ENCODE results near the gene TSPAN11. TPM values are rescaled to one million over a fixed set of nuclear protein-coding genes. Genes with fewer than 3 reads are reported as not detected.

The TSPAN11 gene
- total RNA-seq, 1 experiment from 2014 or later = not detected

GRCh38 chr12:30909349-30910037 is 17.1 kb upstream of the TSPAN11 start:
- no peak for DNase-seq (ENCODE audit: low spot score)
- in situ Hi-C loops (cut with HindIII; ENCODE audit: low sequenced_read_pairs) = no loop called here

- no peak for DNase-seq (ENCODE audit: low spot score)
These were observed 16.6 kb upstream of the TSPAN11 start for GRCh38 chr12:30910038-30910350.

DNA sequence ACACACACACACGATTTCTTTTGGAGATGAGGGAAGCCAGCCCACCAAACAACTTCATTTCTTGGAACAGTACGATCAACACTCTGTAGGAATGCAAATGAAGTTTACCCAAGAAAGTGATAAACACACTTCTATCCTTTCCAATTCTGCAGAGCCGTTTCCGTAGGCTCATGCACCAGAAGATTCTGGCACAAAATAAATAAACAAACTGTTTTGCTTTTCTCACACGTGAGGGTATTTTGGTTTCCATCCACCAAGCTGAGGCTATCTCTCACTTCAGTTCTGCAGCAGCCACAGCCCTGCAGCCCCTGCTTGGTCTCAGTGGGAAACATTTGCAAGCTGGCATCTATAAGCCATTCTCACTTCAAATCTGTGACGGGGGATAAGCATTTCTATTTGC is 15.3 kb upstream of the TSPAN11 start:
- no peak for DNase-seq (ENCODE audit: low spot score)
- in situ Hi-C loops (cut with HindIII; ENCODE audit: low sequenced_read_pairs) = no loop called here

More at GRCh38 chr12:30910038-30910350, 16.6 kb upstream of the TSPAN11 start:
- in situ Hi-C loops (cut with HindIII; ENCODE audit: low sequenced_read_pairs) = no loop called here

DNA sequence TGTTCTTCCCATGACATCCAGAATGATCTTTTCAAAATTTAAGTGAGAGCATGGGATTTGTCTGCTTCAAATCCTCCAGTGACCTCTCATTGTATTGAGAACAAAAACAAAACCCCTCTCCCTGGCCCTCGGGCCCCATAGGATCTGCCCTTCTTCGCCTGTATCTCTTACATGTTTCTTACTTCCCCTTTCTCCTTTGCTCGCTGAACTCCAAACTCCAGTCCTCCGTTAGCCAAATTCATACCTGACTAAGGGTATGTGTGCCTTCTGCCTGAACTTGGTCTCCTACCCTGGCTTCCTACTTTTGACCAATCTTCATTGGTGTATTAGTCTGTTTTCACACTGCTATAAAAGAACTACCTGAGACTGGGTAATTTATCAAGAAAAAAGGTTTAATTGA is 13.2 kb upstream of the TSPAN11 start:
- in situ Hi-C loops (cut with HindIII; ENCODE audit: low sequenced_read_pairs) = no loop called here
- no peak for DNase-seq (ENCODE audit: low spot score)

DNA sequence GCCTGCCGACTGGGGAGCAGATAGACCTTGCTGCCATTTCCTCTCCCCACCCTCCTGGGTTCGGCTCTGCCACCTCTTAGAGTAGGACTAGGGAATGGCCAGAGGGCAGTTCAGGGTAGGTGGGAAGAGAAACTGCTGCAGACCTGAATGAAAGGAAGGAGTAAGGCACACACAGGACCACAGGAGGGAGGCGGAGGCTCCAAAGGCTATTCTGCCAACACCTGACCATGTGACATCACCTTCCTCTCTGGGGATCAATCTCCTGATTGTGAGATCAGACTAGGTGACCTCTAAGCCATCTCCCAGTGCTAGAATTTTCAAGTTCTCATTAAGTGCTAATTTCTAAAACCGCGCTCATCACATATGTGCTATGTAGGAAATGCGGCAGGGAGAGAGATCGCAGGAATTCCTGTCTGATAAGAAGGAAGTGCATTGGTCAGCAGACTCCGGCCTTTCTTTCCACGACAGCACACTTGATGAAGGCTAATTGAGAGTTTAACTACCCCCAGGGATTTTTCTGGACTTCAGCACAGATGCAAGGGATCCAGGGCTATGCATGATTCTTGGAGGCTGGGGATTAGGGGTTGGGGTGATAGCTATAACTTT is 11.5 kb upstream of the TSPAN11 start:
- no peak for DNase-seq (ENCODE audit: low spot score)
- in situ Hi-C loops (cut with HindIII; ENCODE audit: low sequenced_read_pairs) = no loop called here

DNA sequence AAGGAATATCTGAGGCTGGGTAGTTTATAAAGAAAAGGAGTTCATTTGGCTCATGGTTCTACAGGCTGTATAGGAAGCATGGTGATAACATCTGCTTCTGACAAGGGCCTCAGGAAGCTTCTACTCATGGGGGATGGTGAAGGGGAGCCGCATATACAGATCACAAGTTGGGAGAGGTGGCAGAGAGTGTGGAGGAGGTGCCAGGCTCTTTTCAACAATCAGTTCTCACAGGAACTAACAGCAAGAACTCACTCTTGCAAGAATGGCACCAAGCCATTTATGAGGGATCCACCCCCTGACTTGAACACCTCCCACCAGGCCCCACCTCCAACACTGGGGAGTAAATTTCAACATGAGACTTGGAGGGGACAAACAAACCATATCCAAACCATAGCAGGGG is 3.5 kb upstream of the TSPAN11 start:
- no peak for DNase-seq (ENCODE audit: low spot score)
- in situ Hi-C loops (cut with HindIII; ENCODE audit: low sequenced_read_pairs) = no loop called here

DNA sequence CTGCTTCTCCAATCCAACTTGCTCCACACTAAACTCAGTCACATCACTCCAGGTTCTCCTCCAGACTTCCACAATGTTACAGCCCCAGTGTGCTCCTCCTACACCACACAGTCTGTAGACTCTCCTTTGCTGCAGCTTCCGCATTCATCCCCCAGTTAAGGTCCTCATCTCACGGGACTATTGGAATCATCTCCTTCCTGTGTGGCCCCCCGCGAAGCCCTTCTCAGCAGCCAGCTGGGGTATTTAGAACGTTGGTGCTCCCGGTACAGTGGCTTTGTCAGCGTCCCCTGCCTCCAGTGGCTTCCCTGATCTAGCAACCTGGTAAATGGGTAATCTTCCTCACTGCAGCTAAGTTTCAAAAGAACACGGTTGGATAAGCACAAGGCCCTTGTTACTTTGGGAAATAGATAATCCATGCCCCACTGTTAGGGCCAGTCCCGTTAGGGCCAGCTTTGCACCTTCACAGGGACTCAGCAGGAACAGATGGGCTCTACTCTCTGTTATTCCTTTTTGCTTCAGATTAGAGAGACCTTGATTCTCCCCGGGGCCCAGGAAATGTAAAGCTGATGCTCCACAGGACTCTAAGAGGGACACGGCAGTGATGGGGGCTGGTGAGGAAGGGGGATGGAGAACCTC is 823 bp upstream of the TSPAN11 start:
- in situ Hi-C loops (cut with HindIII; ENCODE audit: low sequenced_read_pairs) = no loop called here
- peak; percentile 43 for DNase-seq (ENCODE audit: low spot score)

GRCh38 chr12:30927222-30927611 is 669 bp downstream of the TSPAN11 start:
- in situ Hi-C loops (cut with HindIII; ENCODE audit: low sequenced_read_pairs) = no loop called here
- no peak for DNase-seq (ENCODE audit: low spot score)

DNA sequence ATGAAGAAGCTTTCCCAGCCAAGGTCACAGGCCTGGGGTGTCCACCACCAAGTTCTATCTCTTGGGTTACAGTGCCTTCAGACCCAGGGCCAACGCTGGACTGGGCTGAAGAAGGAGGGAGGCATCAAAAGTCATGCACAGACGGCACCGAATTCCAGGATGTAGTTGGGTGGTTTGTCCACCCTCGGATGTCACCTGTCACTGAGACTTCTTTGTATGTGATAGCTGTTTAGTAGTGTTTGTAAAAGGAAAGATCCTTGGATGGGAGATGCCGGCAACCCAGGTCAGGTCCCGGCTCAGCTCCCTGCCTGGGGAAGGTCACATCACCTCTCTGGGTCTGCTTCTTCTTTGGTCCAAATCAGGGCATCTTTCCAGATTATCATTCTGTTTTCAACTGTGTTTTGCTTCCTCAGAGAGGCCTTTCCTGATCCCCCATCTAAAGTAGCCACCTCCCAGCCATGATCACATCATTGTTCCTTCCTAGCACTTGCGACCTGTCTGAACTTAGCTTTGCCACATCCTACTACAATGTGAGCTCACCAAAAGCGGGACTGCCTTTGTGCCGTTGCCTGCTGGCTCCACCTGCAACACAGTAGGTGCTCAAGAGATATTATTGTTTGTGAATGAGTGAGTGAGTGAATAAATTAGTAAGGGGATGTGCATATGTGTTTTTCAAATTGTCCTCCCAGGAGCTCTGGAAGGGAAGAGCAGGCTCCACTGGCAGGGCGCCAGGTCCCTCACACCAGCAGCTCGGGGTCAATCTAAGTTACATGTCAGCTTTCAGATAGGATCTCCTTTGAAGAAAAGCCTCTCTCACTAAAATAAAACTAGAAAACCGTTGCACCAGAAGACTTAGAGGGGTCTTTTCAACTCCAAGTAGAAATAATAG is 2.1 kb downstream of the TSPAN11 start:
- DNase-seq (ENCODE audit: low spot score) = peak; percentile 25
- in situ Hi-C loops (cut with HindIII; ENCODE audit: low sequenced_read_pairs) = no loop called here

DNA sequence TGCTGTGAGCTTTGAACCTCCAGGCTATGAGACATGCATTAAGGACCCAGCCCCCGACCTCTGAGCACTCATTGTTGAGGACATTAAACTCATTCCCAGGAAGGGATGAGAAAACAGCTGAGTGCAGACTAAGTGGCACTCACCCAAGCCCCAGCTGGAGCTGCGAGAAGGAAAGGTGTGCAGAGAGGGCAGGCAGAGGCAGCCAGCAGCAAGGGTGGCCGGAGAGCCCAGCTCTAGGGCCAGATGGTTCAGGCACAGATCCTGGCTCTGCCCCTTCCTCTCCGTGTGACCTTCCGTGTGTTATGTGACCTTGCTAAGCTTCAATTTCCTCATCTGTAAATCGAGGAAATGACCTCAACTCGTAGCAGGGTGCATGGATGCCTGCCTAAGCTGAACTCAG is 3.7 kb downstream of the TSPAN11 start:
- DNase-seq (ENCODE audit: low spot score) = no peak
- in situ Hi-C loops (cut with HindIII; ENCODE audit: low sequenced_read_pairs) = no loop called here

- in situ Hi-C loops (cut with HindIII; ENCODE audit: low sequenced_read_pairs) = no loop called here
These were observed 4.1 kb downstream of the TSPAN11 start for GRCh38 chr12:30930641-30931040.

GRCh38 chr12:30932881-30933280 is 6.3 kb downstream of the TSPAN11 start:
- no peak for DNase-seq (ENCODE audit: low spot score)
- in situ Hi-C loops (cut with HindIII; ENCODE audit: low sequenced_read_pairs) = no loop called here

More at GRCh38 chr12:30930641-30931040, 4.1 kb downstream of the TSPAN11 start:
- DNase-seq (ENCODE audit: low spot score) = no peak

- DNase-seq (ENCODE audit: low spot score) = no peak
- in situ Hi-C loops (cut with HindIII; ENCODE audit: low sequenced_read_pairs) = no loop called here
These were observed 8.3 kb downstream of the TSPAN11 start for GRCh38 chr12:30934811-30935210.

DNA sequence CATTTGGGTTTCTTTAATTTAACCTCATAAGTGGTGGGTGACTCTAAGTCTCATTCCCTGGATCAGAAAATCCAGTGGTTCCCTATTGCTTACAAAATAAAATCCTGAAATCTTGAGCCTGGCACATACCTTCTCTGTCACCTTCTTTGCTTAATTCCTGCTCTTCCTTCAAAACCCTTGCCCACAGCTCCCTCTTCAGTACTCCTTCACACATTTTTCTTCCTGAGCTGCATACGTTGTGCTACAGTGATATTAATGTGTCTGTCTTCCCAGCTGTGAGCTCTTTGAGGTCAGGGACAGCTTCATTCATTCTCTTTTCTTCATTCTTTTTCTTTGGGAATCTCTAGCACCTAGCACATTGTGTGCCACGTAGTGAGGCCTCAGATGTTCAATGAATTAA is 9.5 kb downstream of the TSPAN11 start:
- in situ Hi-C loops (cut with HindIII; ENCODE audit: low sequenced_read_pairs) = no loop called here
- no peak for DNase-seq (ENCODE audit: low spot score)

- no peak for DNase-seq (ENCODE audit: low spot score)
- in situ Hi-C loops (cut with HindIII; ENCODE audit: low sequenced_read_pairs) = no loop called here
These were observed 12.7 kb downstream of the TSPAN11 start for GRCh38 chr12:30939234-30939633.

DNA sequence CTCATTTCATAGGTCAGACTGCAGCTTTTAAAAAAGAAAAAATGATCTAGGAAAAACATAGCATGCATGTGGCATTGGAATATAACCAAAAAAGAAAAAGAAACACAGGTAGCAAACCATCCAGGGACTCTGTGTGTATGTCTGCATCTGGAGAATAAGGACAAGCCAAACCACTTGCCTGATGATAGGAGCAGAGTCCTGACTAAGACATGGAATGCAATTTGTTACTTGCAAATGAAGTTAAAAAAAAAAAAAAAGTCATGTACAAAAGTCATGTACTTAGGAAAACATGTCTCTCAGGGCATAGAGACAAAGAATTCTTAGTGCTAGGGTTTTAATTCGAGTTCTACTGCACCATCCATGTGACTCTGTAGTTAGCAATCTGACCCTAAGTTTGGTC is 15.9 kb downstream of the TSPAN11 start:
- in situ Hi-C loops (cut with HindIII; ENCODE audit: low sequenced_read_pairs) = no loop called here
- no peak for DNase-seq (ENCODE audit: low spot score)

DNA sequence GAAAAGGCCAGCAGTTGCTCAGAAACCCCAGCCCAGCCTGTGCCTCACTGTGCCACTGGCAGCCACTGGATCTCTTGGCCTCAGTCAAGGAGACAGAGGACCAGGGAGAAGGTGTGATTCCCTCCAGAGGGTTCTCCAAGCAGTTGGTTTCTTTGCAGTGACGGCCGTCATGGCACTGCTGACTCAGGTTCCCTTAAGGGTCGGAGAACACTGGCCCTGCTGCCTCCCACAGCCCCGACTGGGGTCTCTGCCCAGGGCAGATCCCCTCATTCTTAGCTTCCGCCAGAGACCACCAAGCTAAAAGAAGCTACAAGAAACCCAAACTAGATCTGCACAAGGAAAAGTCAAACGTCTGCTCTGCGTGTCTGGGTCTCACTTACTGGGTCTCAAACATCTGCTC is 16.4 kb downstream of the TSPAN11 start:
- DNase-seq (ENCODE audit: low spot score) = no peak
- in situ Hi-C loops (cut with HindIII; ENCODE audit: low sequenced_read_pairs) = no loop called here

DNA sequence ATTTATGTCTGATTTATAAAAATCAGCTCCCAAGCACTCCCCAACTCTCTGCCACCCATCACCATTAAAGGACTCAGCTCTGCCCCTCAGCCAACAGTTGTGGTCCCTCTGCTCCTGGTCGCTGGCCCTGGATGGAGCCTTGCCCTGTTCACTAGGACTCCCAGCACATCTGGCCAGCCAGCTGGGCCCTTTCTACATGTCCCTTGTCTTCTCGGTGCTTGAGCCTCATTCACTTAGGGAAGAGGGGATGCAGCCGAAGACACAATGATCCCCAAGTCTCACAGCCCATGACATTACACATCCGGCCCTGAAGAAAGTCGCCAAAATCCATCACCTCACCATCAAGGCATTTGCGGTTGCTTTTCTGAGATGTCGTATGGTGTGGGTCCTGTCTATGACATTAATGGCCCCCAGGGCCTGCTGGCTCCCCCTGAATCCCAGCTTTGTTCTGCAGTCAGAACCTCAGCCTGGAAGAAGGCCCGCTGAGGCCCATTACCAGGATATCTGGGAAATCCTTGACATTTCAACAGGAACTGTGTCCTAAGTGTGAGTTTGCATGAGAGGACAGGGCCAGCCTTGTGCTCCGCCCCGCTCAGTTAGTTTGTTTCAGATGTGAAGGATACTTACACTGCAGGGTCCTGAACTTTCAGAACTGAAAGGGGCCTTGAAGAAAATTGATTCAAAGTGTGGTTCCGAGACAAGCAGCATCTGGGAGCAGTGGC is 19.1 kb downstream of the TSPAN11 start:
- DNase-seq (ENCODE audit: low spot score) = no peak
- in situ Hi-C loops (cut with HindIII; ENCODE audit: low sequenced_read_pairs) = no loop called here

- DNase-seq (ENCODE audit: low spot score) = no peak
- in situ Hi-C loops (cut with HindIII; ENCODE audit: low sequenced_read_pairs) = no loop called here
These were observed 25.5 kb downstream of the TSPAN11 start for GRCh38 chr12:30952015-30952414.

Measured in G401 (cell line).